HEK293T (cell line): ENCODE measurements around the gene MICU2.

ENCODE experiments used
- ARNT ChIP-seq: fragments of 450-650 bp; IDR thresholded peaks from 2 replicates; pipeline ENCODE4 v1.6.1; 2017; ENCODE audit warnings: mild to moderate bottlenecking
- BHLHE40 ChIP-seq: fragments of 450-650 bp; IDR thresholded peaks from 2 replicates; pipeline ENCODE4 v1.6.1; 2016; ENCODE audit warnings: mild to moderate bottlenecking, moderate library complexity, borderline replicate concordance
- FOXK2 ChIP-seq: fragments of 450-650 bp; IDR thresholded peaks from 2 replicates; pipeline ENCODE4 v1.6.1; 2016; ENCODE audit warnings: mild to moderate bottlenecking
- FOXM1 ChIP-seq: fragments of 450-650 bp; IDR thresholded peaks from 2 replicates; pipeline ENCODE4 v1.6.1; 2017; ENCODE audit warnings: mild to moderate bottlenecking, borderline replicate concordance
- HDGF ChIP-seq: fragments of 450-650 bp; IDR thresholded peaks from 2 replicates; pipeline ENCODE4 v1.6.1; 2017; ENCODE audit warnings: antibody characterized with exemption, borderline replicate concordance
- TARDBP ChIP-seq: fragments of 450-650 bp; IDR thresholded peaks from 2 replicates; pipeline ENCODE4 v1.6.1; 2016
- ZNF384 ChIP-seq: fragments of 450-650 bp; IDR thresholded peaks from 2 replicates; pipeline ENCODE4 v1.6.1; 2016
- TF ChIP-seq, protein P1 (sequence below): fragments of 450-650 bp; IDR thresholded peaks from 2 replicates; pipeline ENCODE4 v1.6.1; 2016

DNA sequence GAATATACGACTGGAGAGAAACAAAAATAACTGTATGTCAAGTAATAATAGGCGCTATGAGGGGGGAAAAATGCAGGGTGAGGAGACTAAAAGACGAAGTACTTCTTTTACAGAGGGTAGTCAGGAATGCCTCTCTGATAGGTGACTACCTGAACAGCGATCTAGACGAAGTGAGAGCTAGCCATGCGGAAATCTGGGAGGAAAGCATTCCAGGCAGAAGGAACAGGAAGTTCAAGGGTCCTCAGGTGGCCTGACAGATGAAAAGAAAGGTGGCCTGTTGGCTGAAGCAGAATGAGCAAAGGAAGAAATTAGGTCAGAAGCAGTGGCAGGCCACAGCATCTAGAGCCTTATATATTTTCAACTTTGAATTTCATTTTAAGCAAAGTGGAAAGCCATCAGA is 158.2 kb downstream of the MICU2 start:
- TF ChIP-seq ZNF384 (no peak), ARNT (no peak), FOXM1 (no peak), TARDBP (no peak), BHLHE40 (no peak), FOXK2 (no peak), HDGF (no peak)
- TF ChIP-seq, protein P1, sequence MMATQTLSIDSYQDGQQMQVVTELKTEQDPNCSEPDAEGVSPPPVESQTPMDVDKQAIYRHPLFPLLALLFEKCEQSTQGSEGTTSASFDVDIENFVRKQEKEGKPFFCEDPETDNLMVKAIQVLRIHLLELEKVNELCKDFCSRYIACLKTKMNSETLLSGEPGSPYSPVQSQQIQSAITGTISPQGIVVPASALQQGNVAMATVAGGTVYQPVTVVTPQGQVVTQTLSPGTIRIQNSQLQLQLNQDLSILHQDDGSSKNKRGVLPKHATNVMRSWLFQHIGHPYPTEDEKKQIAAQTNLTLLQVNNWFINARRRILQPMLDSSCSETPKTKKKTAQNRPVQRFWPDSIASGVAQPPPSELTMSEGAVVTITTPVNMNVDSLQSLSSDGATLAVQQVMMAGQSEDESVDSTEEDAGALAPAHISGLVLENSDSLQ: no peak
